ENCODE measurements around the gene ERBB2. TPM values are rescaled to one million over a fixed set of nuclear protein-coding genes. Genes with fewer than 3 reads are reported as not detected.
"Not testable (repeated sequence)": the region's sequence is repeated elsewhere in the genome, so short reads cannot be mapped to it uniquely, and the experiment has no call there.

The ERBB2 gene
- total RNA-seq, 1 experiment from 2014 or later: 39.8 TPM

- DNase-seq (ENCODE audit: low read depth): no peak
Measured at GRCh38 chr17:39742856-39743436, 43.1 kb downstream of the ERBB2 start.

GRCh38 chr17:39744075-39744835, 44.4 kb downstream of the ERBB2 start:
- no peak for DNase-seq (ENCODE audit: low read depth)

GRCh38 chr17:39744836-39745215, 45.0 kb downstream of the ERBB2 start:
- DNase-seq (ENCODE audit: low read depth): no peak

- DNase-seq (ENCODE audit: low read depth): no peak
Measured at GRCh38 chr17:39745335-39746144, 45.7 kb downstream of the ERBB2 start.

GRCh38 chr17:39746145-39746461, 46.2 kb downstream of the ERBB2 start:
- no peak for DNase-seq (ENCODE audit: low read depth)

GRCh38 chr17:39747745-39748144, 47.9 kb downstream of the ERBB2 start:
- no peak for DNase-seq (ENCODE audit: low read depth)

GRCh38 chr17:39748444-39749034, 48.7 kb downstream of the ERBB2 start:
- not testable (repeated sequence) for DNase-seq (ENCODE audit: low read depth)

GRCh38 chr17:39750131-39751015, 50.5 kb downstream of the ERBB2 start:
- DNase-seq (ENCODE audit: low read depth): no peak

GRCh38 chr17:39751016-39751543, 51.2 kb downstream of the ERBB2 start:
- DNase-seq (ENCODE audit: low read depth): no peak

- no peak for DNase-seq (ENCODE audit: low read depth)
Measured at GRCh38 chr17:39751637-39752036, 51.8 kb downstream of the ERBB2 start.

- no peak for DNase-seq (ENCODE audit: low read depth)
Measured at GRCh38 chr17:39752241-39752881, 52.5 kb downstream of the ERBB2 start.

- no peak for DNase-seq (ENCODE audit: low read depth)
Measured at GRCh38 chr17:39753514-39754160, 53.8 kb downstream of the ERBB2 start.

GRCh38 chr17:39754161-39754957, 54.5 kb downstream of the ERBB2 start:
- peak; percentile 93 for DNase-seq (ENCODE audit: low read depth)

- DNase-seq (ENCODE audit: low read depth): no peak
Measured at GRCh38 chr17:39754958-39755553, 55.2 kb downstream of the ERBB2 start.

- no peak for DNase-seq (ENCODE audit: low read depth)
Measured at GRCh38 chr17:39755554-39756379, 55.9 kb downstream of the ERBB2 start.

GRCh38 chr17:39756380-39757079, 56.7 kb downstream of the ERBB2 start:
- no peak for DNase-seq (ENCODE audit: low read depth)

GRCh38 chr17:39757176-39757662, 57.4 kb downstream of the ERBB2 start:
- no peak for DNase-seq (ENCODE audit: low read depth)
